ENCODE measurements around the gene CTNNA3.

- TF ChIP-seq POLR2A (IDR thresholded peaks at IDR 0.05; ENCODE audit: low read depth, low read length): no peak
- no peak for TF ChIP-seq CTCF (IDR thresholded peaks at IDR 0.05; ENCODE audit: extremely low read depth in 1 of 2, insufficient read depth in 1 of 2, low read depth in 1 of 2, low read length in 2 of 2)
- no peak for TF ChIP-seq POLR2AphosphoS5 (IDR thresholded peaks at IDR 0.05; ENCODE audit: insufficient read depth, low read depth, low read length)
These were observed 65.1 kb downstream of the CTNNA3 start for GRCh38 chr10:67630904-67631303.
